ENCODE results near the gene CLIP4.

CLIP4 gene

GRCh38 chr2:29223257-29223656 lies 108.0 kb downstream of the CLIP4 start:
- H3K79me2 ChIP-seq (ENCODE audit: insufficient read depth, low read length): no peaks in the 10 kb centered on the region
- H3F3A ChIP-seq (ENCODE audit: low read depth): no peaks in the 10 kb centered on the region
- H4K20me1 ChIP-seq (ENCODE audit: insufficient read depth, low read length, poor library complexity, severe bottlenecking): no peaks in the 10 kb centered on the region
- TF ChIP-seq EZH2phosphoT487 (IDR thresholded peaks at IDR 0.05; ENCODE audit: borderline replicate concordance) (no peak), CTCF (conservative IDR thresholded peaks at IDR 0.05; ENCODE audit: low read length) (no peak)
- H2AFZ ChIP-seq (ENCODE audit: low read length): no peak overlapping the region
- H3K36me3 ChIP-seq (ENCODE audit: insufficient read depth, low read length): no peaks in the 10 kb centered on the region
- H3K4me2 ChIP-seq (ENCODE audit: low read depth, low read length, poor library complexity, severe bottlenecking): no peak overlapping the region
- H3K9ac ChIP-seq (ENCODE audit: low read depth, low read length, poor library complexity, severe bottlenecking): no peak overlapping the region
- H3K4me1 ChIP-seq (ENCODE audit: insufficient read depth, low read length, poor library complexity, severe bottlenecking): no peaks in the 10 kb centered on the region
- H3K9me2 ChIP-seq (replicated peaks; ENCODE audit: low read depth, low read length): no peaks in the 10 kb centered on the region
- H3K4me3 ChIP-seq (ENCODE audit: low read length, poor library complexity, severe bottlenecking): no peak overlapping the region
- no peaks in the 10 kb centered on the region for H3K27me3 ChIP-seq (ENCODE audit: insufficient read depth, low read length, poor library complexity, severe bottlenecking)
- H3K9me3 ChIP-seq (ENCODE audit: insufficient read depth, low read depth, low read length): no peaks in the 10 kb centered on the region

GRCh38 chr2:29223851-29224692 lies 108.9 kb downstream of the CLIP4 start:
- TF ChIP-seq CTCF (conservative IDR thresholded peaks at IDR 0.05; ENCODE audit: low read length) (no peak), EZH2phosphoT487 (IDR thresholded peaks at IDR 0.05; ENCODE audit: borderline replicate concordance) (no peak)
- no peak overlapping the region for H3K4me3 ChIP-seq (ENCODE audit: low read length, poor library complexity, severe bottlenecking)

DNA sequence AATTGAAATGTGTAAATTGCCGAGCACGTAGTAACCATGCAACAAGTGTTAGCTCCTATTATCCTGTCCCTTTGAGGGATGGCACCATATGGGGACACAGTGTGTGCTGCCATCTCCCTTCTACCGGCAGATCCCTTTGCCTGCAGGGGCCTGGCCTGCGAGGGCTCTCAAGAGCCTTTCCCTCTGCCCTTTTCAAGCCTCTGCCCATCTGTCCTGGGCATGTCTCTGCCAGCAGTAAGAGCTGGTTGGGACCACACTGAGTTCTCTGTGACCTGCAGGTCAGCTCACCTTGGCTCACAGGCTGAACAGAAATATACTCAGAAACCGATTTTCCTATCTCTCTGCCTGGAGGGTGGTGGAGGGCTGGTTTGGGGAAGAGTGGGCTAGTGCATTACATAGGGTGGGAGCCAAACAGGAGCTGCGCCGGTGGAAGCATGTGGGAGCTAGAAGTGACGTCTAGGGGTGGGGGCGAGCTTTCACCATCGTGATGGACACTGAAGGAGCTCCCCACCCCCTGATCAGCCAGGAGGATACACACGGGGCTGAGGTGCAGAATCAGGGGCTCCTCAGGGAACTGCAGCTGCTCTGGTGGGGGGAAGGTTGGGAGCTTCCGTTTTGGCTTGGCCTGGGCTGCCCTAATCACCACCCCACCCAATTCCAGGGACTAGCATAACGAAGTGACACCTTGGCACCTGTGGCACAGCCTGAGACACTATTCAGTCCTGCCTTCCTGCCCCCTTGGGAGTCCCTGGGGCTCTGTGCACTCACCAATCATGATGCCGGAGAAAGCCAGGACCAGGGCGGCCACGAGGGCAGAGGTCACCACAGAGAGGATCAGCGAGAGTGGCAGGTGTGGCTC lies 109.7 kb downstream of the CLIP4 start:
- H3K4me3 ChIP-seq (ENCODE audit: low read length, poor library complexity, severe bottlenecking): no peak overlapping the region
- no peaks in the 10 kb centered on the region for H3K4me1 ChIP-seq (ENCODE audit: insufficient read depth, low read length, poor library complexity, severe bottlenecking)
- no peak overlapping the region for H2AFZ ChIP-seq (ENCODE audit: low read length)
- no peak overlapping the region for H3K9ac ChIP-seq (ENCODE audit: low read depth, low read length, poor library complexity, severe bottlenecking)
- TF ChIP-seq EZH2phosphoT487 (IDR thresholded peaks at IDR 0.05; ENCODE audit: borderline replicate concordance): no peak
- TF ChIP-seq CTCF (conservative IDR thresholded peaks at IDR 0.05; ENCODE audit: low read length): no peak
- H4K20me1 ChIP-seq (ENCODE audit: insufficient read depth, low read length, poor library complexity, severe bottlenecking): no peaks in the 10 kb centered on the region
- no peaks in the 10 kb centered on the region for H3K9me2 ChIP-seq (replicated peaks; ENCODE audit: low read depth, low read length)
- no peaks in the 10 kb centered on the region for H3K27me3 ChIP-seq (ENCODE audit: insufficient read depth, low read length, poor library complexity, severe bottlenecking)
- no peaks in the 10 kb centered on the region for H3K79me2 ChIP-seq (ENCODE audit: insufficient read depth, low read length)
- no peak overlapping the region for H3K4me2 ChIP-seq (ENCODE audit: low read depth, low read length, poor library complexity, severe bottlenecking)
- H3K9me3 ChIP-seq (ENCODE audit: insufficient read depth, low read depth, low read length): no peaks in the 10 kb centered on the region
- no peaks in the 10 kb centered on the region for H3K36me3 ChIP-seq (ENCODE audit: insufficient read depth, low read length)
- no peaks in the 10 kb centered on the region for H3F3A ChIP-seq (ENCODE audit: low read depth)

More at GRCh38 chr2:29223851-29224692, 108.9 kb downstream of the CLIP4 start:
- H2AFZ ChIP-seq (ENCODE audit: low read length): no peak overlapping the region
- no peaks in the 10 kb centered on the region for H4K20me1 ChIP-seq (ENCODE audit: insufficient read depth, low read length, poor library complexity, severe bottlenecking)
- no peaks in the 10 kb centered on the region for H3K79me2 ChIP-seq (ENCODE audit: insufficient read depth, low read length)
- no peaks in the 10 kb centered on the region for H3K27me3 ChIP-seq (ENCODE audit: insufficient read depth, low read length, poor library complexity, severe bottlenecking)
- no peaks in the 10 kb centered on the region for H3F3A ChIP-seq (ENCODE audit: low read depth)
- no peaks in the 10 kb centered on the region for H3K9me3 ChIP-seq (ENCODE audit: insufficient read depth, low read depth, low read length)
- no peaks in the 10 kb centered on the region for H3K4me1 ChIP-seq (ENCODE audit: insufficient read depth, low read length, poor library complexity, severe bottlenecking)
- no peak overlapping the region for H3K4me2 ChIP-seq (ENCODE audit: low read depth, low read length, poor library complexity, severe bottlenecking)
- no peak overlapping the region for H3K9ac ChIP-seq (ENCODE audit: low read depth, low read length, poor library complexity, severe bottlenecking)
- H3K9me2 ChIP-seq (replicated peaks; ENCODE audit: low read depth, low read length): no peaks in the 10 kb centered on the region
- no peaks in the 10 kb centered on the region for H3K36me3 ChIP-seq (ENCODE audit: insufficient read depth, low read length)

Measured in Loucy (cell line).